ENCODE results near the gene ECEL1. TPM values are rescaled to one million over a fixed set of nuclear protein-coding genes. Genes with fewer than 3 reads are reported as not detected.

The ECEL1 gene
- total RNA-seq, 1 donor from 2014 or later: 0.14 TPM

GRCh38 chr2:232481322-232482140 lies 6.1 kb downstream of the ECEL1 start:
- no peaks in the 10 kb centered on the region for H3K79me2 ChIP-seq (ENCODE audit: insufficient read depth, low read length)
- H3K4me3 ChIP-seq (ENCODE audit: insufficient read depth, low read depth, low read length): no peak overlapping the region
- TF ChIP-seq, protein P1, sequence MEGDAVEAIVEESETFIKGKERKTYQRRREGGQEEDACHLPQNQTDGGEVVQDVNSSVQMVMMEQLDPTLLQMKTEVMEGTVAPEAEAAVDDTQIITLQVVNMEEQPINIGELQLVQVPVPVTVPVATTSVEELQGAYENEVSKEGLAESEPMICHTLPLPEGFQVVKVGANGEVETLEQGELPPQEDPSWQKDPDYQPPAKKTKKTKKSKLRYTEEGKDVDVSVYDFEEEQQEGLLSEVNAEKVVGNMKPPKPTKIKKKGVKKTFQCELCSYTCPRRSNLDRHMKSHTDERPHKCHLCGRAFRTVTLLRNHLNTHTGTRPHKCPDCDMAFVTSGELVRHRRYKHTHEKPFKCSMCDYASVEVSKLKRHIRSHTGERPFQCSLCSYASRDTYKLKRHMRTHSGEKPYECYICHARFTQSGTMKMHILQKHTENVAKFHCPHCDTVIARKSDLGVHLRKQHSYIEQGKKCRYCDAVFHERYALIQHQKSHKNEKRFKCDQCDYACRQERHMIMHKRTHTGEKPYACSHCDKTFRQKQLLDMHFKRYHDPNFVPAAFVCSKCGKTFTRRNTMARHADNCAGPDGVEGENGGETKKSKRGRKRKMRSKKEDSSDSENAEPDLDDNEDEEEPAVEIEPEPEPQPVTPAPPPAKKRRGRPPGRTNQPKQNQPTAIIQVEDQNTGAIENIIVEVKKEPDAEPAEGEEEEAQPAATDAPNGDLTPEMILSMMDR (IDR thresholded peaks at IDR 0.05; ENCODE audit: insufficient read depth, low read depth, low read length): no peak
- no peak for TF ChIP-seq EZH2 (IDR thresholded peaks at IDR 0.05; ENCODE audit: insufficient read depth, low read length)
- H3K4me1 Mint-ChIP-seq (ENCODE audit: low read depth, unreplicated experiment): no peaks in the 10 kb centered on the region
- H4K20me1 ChIP-seq (ENCODE audit: insufficient read depth, low read length): no peaks in the 10 kb centered on the region
- H3K36me3 Mint-ChIP-seq (ENCODE audit: low read depth, unreplicated experiment): no peaks in the 10 kb centered on the region
- H3K27ac ChIP-seq (ENCODE audit: low read depth, low read length): no peak overlapping the region
- H2AFZ ChIP-seq (ENCODE audit: low read depth, low read length): no peak overlapping the region
- no peak overlapping the region for H3K9ac ChIP-seq (ENCODE audit: low read length)
- FAIRE-seq (no peak), DNase-seq (ENCODE audit: low read depth) (no peak)
- no peak overlapping the region for H3K27ac Mint-ChIP-seq (ENCODE audit: unreplicated experiment)
- H3K4me1 ChIP-seq (ENCODE audit: insufficient read depth, low read length): no peaks in the 10 kb centered on the region
- peaks cover 5% of the 10 kb centered on the region for H3K9me3 Mint-ChIP-seq (ENCODE audit: unreplicated experiment)
- no peaks in the 10 kb centered on the region for H3K9me3 ChIP-seq (ENCODE audit: insufficient read depth, low read depth, low read length)
- no peak overlapping the region for H3K4me2 ChIP-seq (ENCODE audit: low read length)
- peaks cover 13% of the 10 kb centered on the region for H3K27me3 ChIP-seq (ENCODE audit: insufficient read depth, low read length)
- no peak overlapping the region for H3K4me3 Mint-ChIP-seq (ENCODE audit: unreplicated experiment)
- peaks cover 61% of the 10 kb centered on the region for H3K27me3 Mint-ChIP-seq (ENCODE audit: low read depth, unreplicated experiment)
- H3K36me3 ChIP-seq (ENCODE audit: insufficient read depth, low read length): no peaks in the 10 kb centered on the region

DNA sequence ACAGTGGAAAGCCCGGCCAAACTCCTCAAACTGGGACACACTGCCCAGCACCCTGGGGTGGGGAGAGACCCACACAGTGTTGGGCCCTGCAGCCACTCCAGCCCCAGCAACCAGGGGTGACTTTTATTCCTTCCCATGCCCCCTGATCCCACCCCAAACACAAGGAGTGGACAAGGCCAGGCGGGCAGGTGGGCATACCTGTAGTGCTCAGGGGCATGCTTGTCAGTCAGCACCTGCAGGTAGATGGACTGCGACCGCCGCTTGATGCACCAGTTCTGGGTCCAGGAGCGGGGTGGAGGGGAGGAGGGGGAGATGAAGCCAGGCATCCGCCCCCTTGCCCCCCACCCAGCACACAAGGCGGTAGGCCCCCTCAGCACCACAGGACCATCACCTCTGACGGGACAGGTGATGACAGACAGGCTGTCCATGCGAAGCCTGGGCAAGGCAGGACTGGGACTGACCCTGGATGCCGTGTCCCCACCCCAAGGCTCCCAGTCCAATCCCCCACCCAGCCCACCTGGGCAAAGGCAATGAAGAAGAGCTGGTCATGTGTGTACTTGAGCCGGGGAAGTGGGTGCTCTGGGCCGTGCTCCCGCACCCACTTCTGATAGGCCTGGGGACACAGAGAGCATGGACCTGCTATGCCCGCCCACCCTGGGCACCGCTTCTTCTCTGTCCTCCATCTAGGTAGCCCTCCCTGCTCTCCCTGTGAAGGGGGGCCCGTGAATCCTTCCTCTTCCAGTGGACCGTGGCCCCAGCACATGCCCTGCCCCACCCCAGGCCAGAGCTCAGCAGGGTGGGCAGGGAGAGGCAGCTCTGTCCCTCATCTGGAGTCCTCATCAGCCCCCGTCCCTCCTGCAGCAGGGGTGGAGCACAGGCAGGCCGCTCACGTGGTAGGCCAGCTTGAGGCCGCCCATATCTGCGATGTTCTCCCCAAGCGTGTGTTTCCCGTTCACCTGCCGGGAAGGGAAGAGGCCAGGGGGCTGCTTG lies 7.1 kb downstream of the ECEL1 start:
- Mint-ChIP-seq H3K4me3 (ENCODE audit: unreplicated experiment) (no peak overlapping the region), H3K9me3 (ENCODE audit: unreplicated experiment) (peaks cover 5% of the 10 kb centered on the region), H3K4me1 (ENCODE audit: low read depth, unreplicated experiment) (no peaks in the 10 kb centered on the region), H3K27me3 (ENCODE audit: low read depth, unreplicated experiment) (peaks cover 69% of the 10 kb centered on the region), H3K27ac (ENCODE audit: unreplicated experiment) (no peak overlapping the region), H3K36me3 (ENCODE audit: low read depth, unreplicated experiment) (no peaks in the 10 kb centered on the region)
- Histone ChIP-seq H4K20me1 (ENCODE audit: insufficient read depth, low read length) (no peaks in the 10 kb centered on the region), H3K27me3 (ENCODE audit: insufficient read depth, low read length) (peaks cover 11% of the 10 kb centered on the region), H3K36me3 (ENCODE audit: insufficient read depth, low read length) (no peaks in the 10 kb centered on the region), H3K9ac (ENCODE audit: low read length) (no peak overlapping the region), H3K4me3 (ENCODE audit: insufficient read depth, low read depth, low read length) (no peak overlapping the region), H3K4me1 (ENCODE audit: insufficient read depth, low read length) (no peaks in the 10 kb centered on the region), H2AFZ (ENCODE audit: low read depth, low read length) (no peak overlapping the region), H3K79me2 (ENCODE audit: insufficient read depth, low read length) (no peaks in the 10 kb centered on the region), H3K27ac (ENCODE audit: low read depth, low read length) (no peak overlapping the region), H3K4me2 (ENCODE audit: low read length) (no peak overlapping the region), H3K9me3 (ENCODE audit: insufficient read depth, low read depth, low read length) (no peaks in the 10 kb centered on the region)
- DNase-seq (ENCODE audit: low read depth): no peak
- FAIRE-seq: no peak
- TF ChIP-seq EZH2 (IDR thresholded peaks at IDR 0.05; ENCODE audit: insufficient read depth, low read length): no peak
- TF ChIP-seq, protein P1 (IDR thresholded peaks at IDR 0.05; ENCODE audit: insufficient read depth, low read depth, low read length): no peak
